HG03159 (cell line): Measurements from ENCODE around the gene VASH1.

Experiments
- ATAC-seq: cut with Tn5 transposase; IDR thresholded peaks from one replicate; pipeline ENCODE4 v1.9.1; 2021; ENCODE audit warnings: mild to moderate bottlenecking, moderate library complexity; ENCODE audit not compliant: unreplicated experiment

VASH1 gene

DNA sequence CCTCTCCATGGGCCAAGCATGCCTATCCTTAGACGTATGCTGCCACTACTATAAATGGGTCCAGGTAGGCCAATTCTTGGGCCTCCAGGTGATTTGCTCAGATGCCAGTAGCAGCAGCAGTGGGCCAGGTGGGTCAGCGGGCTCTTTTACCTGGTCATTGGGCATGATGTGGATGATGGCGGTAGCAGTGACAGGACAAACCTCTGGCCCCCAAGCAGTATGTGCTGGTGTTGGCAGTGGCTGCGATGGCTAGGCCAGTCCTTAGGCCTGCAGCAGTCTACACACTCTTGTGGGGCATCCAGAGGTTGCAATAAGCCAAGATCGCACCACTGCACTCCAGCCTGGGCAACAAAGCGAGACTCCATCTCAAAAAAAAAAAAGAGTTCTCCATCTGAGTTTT, 19.1 kb upstream of the VASH1 start:
- no peak for ATAC-seq

DNA sequence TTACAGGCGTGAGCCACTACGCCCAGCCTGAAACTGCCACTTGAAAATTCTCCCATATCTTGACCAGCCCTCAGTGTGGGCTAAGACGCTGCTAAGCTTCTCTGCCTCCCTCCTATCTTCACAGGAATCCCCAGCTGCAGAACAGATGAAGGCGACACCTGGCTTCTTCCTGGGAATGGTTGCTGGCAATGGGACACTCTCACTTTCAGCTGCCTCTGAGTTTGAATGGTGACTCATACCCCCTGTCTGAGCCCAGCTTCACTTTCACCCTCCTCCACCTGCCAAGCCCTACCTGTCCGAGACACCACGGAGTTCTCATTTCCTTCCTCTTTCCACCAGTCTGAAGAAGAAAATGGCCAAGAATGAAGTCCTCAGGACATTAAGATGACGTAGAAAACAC, 18.3 kb upstream of the VASH1 start:
- no peak for ATAC-seq

DNA sequence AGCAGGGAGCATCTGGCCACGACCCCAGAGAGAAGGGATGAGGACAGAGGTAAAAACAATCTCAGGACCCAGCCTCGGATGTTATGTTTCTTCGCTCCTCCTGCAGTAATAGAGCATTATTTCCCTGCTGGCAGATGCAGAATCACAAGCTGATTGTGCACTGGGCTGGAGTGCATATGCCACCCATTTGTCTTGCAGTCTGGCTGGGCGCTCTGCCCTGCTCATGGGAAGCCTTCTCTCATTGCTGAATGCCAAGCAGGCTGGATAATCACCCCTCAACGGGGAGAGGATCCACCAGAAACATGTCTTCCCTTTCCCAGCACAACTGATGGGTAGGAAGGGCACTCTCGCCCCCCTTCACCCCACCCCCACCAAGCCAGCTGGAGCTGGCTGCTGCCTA, 8.5 kb upstream of the VASH1 start:
- ATAC-seq, result no peak

DNA sequence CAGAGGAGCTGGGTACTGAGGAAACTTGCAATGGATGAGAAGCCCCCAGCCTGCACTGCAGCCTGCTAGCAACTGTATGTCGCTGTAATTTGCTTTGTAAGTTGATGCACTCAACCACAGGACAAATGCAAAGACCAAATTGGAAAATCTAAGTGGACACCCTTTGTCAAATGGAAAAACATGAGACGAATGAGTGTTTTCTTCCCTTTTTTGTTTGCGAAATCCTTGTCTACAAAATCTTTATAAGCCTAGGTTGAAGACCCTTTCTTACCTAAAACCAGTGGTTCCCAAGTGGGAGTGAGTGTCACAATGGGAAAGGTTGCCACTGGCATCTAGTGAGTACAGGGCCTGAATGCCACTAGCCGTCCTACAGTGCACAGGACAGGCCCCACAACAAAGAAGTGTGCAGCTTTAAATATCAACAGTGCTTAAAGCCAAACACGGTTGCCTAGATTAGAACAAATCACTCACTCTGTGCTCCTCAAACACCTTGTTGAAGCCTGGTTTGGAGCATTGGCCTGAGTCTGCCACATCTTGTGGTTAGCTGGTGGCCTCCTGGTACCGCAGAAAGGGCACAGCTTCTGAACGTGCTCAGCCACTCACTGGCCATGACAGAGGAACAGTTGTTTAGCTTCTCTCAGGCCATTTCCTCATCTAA, 7.6 kb upstream of the VASH1 start:
- no peak for ATAC-seq

DNA sequence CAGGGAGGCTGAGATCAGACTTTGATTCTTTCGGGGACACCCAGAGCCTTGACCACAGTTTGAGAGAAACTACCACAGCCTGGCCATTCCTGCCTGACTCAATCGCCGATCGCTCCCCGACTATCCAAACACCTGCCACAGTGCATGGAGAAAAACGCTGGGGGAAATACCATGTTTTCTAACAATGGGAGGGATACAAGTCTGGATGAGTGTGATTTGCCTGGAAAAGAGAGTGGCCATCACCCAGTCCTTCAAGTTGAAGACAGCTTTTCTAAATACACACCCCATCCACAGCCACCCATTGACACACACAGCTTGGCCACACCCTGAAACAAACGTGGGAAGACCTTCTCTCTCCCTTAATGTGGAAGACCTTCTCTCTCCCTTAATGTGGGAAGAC, 6.7 kb upstream of the VASH1 start:
- no peak for ATAC-seq

DNA sequence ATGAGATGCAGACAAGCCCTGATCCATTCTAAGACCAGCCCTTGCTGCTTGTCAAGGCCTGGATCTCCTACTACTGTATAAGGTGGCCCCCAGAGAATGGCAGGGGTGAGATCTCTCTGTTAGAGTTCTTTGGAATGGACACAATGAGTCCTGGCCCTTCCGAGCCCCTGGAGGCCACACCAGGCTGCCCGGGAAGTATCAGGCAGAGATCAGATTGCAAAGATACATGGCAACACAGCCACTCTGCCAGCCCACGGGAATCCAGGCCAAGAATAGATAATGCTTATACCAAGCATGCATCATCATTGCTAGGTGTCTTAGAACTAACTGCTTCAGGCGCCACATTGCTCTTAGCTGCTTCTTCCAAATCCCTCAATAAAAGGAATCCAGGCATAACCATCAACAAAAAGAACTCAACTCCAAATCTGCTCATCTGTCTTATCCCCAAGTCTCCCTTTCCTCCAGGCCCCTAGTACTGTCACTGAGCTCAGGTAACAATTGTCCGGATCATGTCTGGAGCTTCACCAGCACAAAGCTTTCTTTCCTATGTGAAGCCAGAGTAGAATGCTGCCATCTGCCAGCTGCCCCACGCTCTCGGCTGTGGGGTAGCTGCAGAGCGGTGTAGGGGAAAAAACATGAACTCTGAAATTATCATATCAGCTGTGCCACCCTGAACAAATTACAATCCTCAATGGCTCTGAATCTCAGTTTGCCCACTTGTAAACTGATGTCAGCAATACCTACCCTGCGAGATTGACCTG, 5.5 kb upstream of the VASH1 start:
- ATAC-seq, result no peak

DNA sequence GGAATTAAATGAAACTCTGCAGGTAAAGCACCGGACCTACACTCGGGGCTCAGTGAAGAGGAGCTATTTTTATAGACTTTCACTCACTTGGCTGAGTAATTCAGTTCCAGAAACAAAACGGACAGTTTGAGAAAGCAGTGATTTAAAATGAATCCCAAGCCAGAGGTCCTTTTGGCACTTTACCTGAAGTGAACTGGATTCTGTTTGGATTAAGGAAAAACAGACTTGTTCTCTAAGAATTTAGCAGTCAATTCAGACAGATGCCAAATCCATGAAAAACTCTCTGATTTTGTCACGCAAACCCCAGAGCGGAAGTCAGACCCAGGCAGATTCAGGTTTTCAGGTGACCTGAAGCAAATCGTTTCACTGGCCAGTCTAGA, 4.9 kb upstream of the VASH1 start:
- no peak for ATAC-seq

DNA sequence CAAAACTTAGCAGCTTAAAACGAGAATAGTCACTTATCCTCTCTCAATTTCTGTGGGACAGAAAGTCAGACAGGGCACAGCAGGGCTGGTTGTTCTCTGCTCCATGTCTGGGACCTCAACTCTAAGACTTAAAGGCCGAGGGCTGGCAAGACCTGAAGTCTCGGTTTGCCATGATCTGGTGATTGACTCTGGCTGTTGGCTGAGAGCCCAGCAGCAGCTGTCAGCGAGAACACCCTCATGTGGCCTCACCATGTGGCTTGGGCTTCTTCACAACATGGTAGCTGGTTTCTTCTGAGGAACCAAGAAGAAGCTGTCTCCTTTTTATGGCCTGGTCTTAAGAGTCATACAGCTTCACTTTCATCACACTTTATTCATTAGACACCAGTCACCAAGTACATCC, 1.7 kb upstream of the VASH1 start:
- ATAC-seq, result no peak

DNA sequence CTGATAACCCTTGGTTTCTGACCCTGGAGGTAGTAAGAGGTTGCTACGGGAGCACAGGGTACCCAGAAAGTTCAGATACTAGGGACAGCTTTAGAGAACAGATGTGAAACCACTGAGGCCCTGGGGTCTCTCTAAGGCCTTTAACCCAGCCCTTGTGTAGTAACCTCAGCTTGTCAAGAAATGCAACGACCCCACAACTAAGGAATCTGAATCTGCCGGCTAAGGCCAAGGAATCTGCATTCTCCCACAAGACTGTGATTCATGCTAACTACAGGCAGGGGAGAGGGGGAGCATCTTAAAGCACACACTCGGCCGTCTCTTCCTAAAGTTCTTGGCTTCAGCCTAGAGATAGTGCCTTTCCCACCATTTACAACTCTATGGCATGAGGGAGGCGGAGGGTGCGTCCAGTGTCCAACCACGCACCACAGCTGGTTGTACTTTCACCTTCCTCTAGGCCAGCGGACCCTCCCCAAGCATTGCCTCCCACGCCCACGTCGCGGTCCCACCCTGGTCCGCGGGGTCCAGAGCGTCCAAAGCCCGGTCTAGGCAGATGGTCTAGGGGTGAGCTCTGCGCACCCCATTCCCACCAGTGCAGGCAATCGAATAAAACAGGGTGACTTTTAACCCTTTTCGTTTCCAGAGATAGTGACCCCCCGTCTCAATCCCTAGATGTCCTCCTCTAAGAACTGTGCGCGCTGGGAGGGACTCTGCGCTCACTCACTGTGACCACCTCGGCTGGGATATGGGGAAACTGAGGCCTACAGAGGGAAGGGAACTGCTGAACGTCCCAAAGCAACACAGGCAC, 735 bp upstream of the VASH1 start:
- no peak for ATAC-seq

DNA sequence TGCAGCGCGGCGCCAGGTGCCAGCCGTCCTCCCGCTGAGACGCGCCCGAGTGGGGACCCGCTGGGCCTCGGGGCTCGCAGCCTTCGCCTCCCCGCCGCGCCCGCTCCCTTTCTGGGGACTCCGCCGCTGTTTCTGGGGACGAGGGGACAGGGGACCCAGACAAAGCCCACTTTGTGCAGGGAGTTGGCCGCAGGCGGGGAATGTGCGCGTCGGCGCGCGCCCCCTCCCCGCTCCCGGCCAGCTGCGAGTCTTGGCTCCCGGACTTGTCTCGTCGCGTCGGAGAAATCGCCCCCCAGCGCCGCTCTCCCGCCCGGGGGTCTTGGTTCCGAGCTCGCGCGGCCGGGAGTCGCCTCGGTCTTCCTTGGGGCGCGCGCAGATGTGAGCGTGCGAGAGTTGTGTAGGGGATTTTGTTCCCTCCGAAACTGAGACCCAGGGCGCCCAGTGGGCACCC, 717 bp downstream of the VASH1 start:
- ATAC-seq, result no peak

DNA sequence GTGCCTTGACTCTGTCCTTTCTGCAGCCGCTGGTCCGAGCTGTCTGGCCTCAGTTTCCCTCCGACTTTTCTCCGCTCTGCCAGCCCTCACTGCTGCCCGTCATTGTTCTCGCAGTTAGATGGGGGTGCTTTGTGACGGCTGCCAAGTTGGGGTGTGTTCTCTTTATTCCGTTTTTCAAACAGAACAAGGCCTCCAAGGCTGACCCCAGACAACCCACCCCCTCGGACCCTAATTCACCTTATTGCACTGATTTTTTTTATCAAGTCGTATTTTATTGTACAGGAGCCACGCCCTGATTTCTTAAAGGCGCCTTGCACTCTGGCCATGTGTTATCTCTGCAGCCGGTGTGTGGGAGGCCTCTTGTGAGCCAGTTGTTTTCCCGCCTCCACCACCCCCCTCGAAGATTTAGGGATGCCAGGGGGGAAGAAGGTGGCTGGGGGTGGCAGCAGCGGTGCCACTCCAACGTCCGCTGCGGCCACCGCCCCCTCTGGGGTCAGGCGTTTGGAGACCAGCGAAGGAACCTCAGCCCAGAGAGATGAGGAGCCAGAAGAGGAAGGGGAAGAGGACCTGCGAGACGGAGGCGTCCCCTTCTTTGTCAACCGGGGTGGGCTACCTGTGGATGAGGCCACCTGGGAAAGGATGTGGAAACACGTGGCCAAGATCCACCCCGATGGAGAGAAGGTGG, 1.3 kb downstream of the VASH1 start:
- ATAC-seq, result no peak

DNA sequence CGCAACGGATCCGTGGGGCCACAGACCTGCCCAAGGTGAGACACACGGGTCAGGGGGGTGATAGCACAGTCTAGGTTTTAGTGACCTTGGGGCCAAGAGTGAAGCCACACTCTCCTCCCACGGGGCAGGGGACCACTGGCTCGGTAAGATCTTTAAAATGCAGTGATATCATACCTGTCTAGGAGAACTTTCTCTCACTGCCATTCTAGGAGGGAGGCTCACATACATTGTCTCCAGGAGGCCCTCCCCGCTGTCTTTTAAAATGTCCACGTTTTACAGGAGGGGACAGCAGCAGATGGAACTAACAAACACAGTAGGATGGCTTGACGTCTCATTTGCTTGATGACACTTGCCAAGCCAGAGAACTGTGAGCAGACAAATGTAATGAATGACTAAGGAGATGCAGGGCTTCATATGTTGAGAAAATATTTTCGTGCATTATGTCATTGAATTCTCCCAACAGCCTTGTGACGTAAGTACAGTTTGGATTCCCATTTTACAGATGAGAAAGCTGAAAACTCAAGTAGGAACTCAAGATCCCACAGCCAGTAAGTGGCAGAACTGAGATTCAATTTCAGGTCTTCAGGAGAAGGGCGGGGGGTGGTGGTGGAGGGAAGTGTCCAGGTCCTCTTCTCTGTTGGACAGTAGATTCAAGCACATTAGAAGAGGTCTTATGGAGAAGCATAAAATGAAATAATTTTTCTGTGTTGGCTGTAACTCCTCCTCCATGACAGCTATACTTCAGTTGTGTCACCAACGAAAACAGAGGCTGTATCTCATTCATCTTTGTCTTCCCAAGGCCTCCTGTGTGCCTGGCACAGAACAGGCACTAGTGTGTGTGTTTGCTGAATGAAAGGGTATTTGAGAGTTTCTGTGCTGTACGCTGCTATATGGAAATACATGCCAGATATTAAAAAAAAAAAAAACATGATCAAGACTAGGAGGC, 2.1 kb downstream of the VASH1 start:
- no peak for ATAC-seq

DNA sequence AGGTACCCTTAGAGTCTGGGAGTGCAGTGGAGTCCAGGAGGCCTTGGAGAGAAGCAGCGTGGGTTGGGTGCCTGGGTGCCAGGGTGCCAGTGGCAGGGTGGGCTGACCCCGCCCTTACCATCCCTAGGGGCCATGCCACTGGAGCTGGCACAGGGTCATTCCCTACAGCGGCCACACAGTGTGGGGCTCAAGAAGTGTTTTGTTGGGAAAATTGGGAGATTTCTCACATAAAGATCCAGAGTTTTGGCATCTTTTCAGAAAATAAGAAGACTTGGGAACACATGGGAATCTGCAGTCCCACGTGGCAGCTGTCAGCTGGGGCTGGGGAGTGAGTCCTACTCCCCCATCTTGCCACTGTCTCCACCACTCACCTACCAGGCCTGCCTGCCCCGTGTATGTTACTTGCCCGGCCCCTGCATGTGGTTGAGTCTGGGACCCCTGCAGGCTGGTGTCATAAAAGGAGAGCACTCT, 4.2 kb downstream of the VASH1 start:
- ATAC-seq, result no peak

DNA sequence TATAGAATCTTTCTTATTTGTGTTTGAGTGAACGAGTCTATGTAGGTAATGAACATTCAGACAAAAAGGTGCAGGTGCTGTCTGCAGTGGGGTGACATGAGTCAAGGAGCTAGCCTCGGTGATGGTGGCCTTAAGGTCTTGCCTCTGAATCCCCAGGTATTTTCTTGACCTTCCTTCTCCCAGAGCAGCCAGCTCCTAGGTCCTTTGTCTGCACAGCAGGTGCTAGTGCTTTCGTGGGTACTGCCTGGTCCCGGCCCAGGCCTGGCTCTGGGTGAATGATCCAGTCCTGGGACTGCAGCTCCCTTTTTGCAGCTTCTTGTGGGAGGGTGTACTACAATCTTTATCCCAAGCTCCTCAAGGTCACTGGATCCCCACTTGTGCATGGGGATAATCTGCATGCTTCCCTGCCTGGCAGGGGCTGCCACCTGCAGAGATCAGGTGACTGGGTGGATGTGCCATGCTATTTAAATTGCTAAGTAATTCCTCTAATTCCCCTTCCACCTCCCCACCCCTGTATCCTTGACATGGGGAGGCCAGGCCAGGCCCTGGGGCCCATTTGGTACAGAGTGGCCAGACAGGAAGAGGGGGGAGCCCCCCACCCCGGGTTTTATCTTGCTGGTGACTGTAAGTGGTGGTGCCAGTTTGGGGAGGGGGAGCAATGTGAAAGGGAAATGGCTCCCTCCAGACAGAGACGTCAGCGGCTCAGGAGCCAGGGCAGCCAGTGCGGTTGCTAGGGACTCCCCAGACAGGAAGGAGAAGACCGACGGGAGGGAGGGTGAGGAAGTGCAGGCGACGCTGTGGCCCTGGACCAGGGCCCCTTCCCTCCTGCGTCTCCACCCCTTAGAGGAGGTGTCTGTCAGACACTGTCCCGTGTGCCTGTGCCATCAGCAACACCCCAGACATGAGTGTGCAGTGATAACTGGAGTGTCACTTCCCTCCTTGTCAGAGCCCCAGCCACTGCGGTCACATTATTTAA, 6.7 kb downstream of the VASH1 start:
- ATAC-seq, result peak; percentile 74

DNA sequence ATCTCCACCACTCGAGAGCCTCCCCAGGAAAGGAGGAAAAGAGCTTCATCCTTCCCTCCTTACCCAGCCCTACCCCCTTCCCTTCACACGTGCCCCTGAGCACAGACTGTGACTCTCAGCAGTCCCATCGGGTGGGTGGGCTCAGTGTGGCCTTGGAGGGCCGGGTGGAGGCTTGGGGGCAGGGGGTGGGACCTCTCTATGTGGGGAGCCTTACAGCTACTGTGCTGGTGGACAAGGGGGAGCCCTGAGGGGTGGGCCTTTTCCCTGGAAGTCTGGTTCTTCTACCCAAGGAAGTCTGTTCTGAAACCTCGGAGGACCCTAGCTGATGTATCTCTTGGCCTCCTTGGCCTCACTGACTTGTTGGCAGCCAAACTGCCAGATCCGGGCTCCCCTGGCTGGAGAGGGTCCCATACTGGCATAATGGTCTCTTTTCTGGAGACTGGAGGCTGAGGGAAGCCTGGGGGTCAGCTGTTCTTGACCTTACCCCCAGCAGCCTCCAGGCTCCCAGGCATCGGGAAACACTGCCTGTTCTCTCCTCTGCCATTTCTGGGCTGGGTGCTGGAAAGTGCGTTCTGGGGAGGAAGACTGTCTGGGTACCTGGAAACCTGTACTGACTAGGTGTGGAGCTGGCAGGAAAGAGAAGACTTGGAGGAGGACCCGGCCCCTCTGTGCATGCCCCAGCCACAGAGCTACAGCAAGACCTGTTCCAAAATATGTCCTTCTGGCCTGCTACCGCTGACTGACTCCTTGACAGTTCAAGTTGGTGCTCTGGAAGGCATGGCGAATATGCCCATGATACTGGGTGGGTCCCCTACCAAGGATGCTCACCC, 7.6 kb downstream of the VASH1 start:
- peak; percentile 14 for ATAC-seq

DNA sequence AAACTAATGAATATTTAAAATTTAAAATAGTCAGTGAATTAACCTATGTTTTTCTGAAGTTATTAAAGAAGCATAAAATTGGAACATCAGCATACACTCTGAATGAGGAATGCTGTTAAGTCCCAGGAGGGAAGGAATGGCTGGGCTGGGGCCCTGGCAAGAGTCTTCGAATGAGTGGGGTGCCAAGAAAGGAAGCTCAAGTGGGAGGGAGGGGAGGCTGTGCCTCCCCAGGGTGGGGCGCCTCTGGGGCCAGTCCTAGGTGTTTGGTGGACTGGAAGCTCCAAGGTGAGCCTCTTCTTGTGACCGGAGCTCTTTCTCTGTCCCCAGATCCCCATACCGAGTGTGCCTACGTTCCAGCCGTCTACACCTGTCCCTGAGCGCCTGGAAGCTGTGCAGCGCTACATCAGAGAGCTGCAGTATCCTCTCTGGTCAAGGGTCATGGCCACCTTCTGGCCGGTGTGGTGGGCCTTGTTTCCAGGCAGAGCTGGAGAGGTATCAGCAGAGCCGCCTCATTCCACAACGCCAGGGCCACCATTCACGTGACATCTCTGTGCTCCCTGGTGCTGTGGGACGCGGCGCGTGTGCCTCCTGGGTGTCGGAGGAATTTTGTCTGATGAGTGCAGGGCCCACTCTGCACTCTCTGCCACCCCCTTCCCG, 8.5 kb downstream of the VASH1 start:
- no peak for ATAC-seq
